Esophagus squamous epithelium (tissue), 4 donors: ENCODE measurements around the gene MCM5.

Experiments used
- CTCF ChIP-seq, 6 experiments: fragments of 450-650 bp in 4 of 6; fragments of 200-600 bp in 2 of 6; sonication (generic) in 2 of 6; IDR thresholded peaks; one replicate each; pipeline ENCODE4 v1.5.1; 2016 to 2019; ENCODE audit warnings: antibody characterized with exemption in 6 of 6, mild to moderate bottlenecking in 4 of 6, moderate library complexity in 4 of 6
- POLR2A ChIP-seq, 4 donors: fragments of 450-650 bp; IDR thresholded peaks; one replicate each; pipeline ENCODE4 v1.6.1; 2017; ENCODE audit warnings: antibody characterized with exemption in 4 of 4, mild to moderate bottlenecking in 4 of 4, moderate library complexity in 3 of 4

GRCh38 chr22:35375526-35375925, 24.4 kb upstream of the MCM5 start:
- TF ChIP-seq CTCF (IDR thresholded peaks at IDR 0.05) (no peak), POLR2A (IDR thresholded peaks at IDR 0.05) (no peak)
